ENCODE data around the gene ACTR3.
"Not testable (repeated sequence)": the region's sequence is repeated elsewhere in the genome, so short reads cannot be mapped to it uniquely, and the experiment has no call there.

ACTR3 gene

DNA sequence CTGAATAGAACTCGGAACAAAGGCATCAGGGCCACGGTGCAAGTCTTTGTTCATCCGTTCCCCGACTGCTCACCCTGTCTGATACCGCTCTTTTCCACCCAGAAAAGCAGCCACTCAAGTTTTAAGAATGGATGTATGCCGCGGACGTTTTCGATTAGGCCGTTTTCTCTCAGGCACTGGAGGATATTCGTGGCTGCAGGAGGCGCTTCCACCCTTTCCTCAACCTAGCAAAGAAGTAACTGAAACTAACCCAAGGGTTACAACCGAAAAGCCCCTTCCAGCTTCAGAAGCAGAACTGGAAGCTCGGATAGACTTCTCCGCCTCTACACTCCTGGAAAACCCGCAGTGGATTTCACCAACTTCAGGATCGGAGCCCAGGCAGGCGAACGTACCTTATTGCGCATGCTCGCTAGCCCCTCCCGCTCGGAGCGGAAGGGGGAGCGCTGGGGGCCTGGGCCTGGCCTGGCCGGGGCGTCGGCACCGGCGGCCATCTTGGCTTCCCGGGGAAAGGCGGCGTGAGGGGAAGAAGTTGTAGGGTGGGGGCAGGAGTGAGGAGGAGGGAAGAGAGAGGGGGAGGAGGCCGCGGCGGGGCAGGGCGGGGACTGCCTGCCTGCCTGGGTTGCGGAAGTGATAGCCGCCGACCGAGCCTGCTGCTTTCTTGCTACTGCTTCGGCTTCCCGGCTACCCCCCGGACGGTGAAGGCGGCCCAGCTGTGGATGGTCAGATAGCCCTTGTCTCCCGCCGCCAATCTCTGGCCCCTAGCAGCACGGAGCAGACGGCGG lies at the start of gene ACTR3:
ACTR3 (plus strand) TSS at position 619 of the 782 bp plus-strand sequence. CDS start 191 bp downstream, outside the sequence.
- Mint-ChIP-seq H3K27me3 (no peaks in the 10 kb centered on the region), H3K9me3 (no peaks in the 10 kb centered on the region), H3K36me3 (peaks cover 33 to 65% of the 10 kb centered on the region in 2 donors), H3K4me3 (peak within 1 kb of the TSS; percentile 97 to 98), H3K27ac (peak within 1 kb of the TSS; percentile 99), H3K4me1 (peaks cover 43 to 65% of the 10 kb centered on the region in 2 donors)
- DNase-seq (peak; percentile 100), ATAC-seq (replicated peaks) (peak; percentile 71 to 80)

DNA sequence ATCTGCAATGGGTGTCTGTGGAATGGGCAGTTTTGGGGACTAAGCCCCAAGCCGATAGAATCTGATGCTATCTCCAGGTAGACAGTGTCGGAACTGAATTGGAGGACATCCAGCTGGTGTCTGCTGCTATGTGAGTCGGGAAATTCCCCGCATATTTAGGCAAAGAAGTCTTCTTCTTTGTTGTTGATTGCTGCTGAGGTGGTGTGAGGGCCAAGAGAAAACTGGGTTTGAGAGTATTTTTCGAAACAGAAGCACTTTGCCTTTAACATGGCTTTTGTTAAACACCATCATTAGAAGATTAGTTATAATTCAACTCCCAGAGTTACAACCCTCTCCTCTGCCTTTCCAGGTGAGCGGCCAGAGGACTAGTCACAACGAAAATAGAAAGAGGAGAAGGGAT lies 49.4 kb upstream of the ACTR3 start:
- Mint-ChIP-seq H3K4me3 (no peak overlapping the region), H3K36me3 (peaks cover 8 to 19% of the 10 kb centered on the region in 2 donors), H3K27ac (no peak overlapping the region), H3K4me1 (peaks cover 4 to 5% of the 10 kb centered on the region in 2 donors), H3K9me3 (peaks cover 0 to 2% of the 10 kb centered on the region in 2 donors), H3K27me3 (no peaks in the 10 kb centered on the region)
- ATAC-seq (replicated peaks) = no peak
- DNase-seq = no peak

DNA sequence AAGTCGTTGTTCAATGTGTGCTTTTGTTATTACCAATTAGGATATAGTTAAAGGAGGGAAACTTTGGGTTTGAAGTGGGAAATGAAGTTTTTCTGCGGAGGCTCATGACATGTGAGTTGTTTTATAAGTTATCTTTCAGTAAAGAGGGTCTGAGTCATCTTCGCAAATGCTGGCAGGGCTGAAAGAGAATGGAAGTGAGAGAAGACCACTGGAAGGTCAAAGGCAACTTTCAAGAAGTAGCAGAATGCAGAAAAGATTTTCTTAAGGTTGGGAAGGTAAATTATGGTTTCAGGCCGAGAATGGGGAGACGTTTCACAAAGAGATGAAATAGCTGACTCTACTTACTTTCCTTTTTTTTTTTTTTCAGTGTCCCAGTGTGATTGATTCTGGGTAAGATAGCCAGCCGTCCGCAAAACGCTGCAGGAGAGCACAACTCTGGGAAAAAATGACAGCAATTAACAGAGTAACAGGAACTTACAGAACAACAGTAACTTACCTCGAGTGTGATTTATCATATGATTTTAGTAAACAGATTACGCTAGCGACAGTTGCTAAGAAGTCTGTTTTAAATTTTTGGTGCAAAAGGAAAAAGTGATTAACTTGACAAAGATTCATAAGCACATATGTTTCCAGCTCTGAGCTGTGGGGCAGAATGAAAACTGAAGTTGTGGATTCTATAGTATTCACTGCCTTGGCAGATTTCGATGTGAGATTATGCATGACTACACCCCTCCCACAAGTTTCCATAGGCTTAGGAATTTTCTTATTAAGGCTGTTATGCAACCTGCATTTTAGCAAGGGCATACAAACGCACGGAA lies 46.8 kb upstream of the ACTR3 start:
- H3K27me3 Mint-ChIP-seq = no peaks in the 10 kb centered on the region
- peaks cover 4 to 5% of the 10 kb centered on the region in 2 donors for H3K4me1 Mint-ChIP-seq
- peaks cover 4 to 6% of the 10 kb centered on the region in 2 donors for H3K9me3 Mint-ChIP-seq
- DNase-seq (no peak), ATAC-seq (replicated peaks) (no peak)
- H3K4me3 Mint-ChIP-seq = no peak overlapping the region
- H3K36me3 Mint-ChIP-seq = peaks cover 14 to 30% of the 10 kb centered on the region in 2 donors
- no peak overlapping the region for H3K27ac Mint-ChIP-seq

DNA sequence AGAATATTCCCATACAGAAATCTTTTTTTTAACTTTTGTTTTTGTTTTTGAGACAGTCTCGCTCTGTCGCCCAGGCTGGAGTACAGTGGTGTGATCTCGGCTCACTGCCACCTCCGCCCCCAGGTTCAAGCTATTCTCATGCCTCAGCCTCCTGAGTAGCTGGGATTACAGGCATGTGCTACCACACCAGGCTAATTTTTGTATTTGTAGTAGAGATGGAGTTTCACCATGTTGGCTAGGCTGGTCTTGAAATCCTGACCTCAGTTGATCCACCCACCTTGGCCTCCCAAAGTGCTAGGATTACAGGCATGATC lies 46.2 kb upstream of the ACTR3 start:
- H3K4me1 Mint-ChIP-seq; H3K4me3 Mint-ChIP-seq; H3K9me3 Mint-ChIP-seq; H3K27me3 Mint-ChIP-seq; ATAC-seq (replicated peaks); H3K27ac Mint-ChIP-seq; DNase-seq: not testable (repeated sequence)
- H3K36me3 Mint-ChIP-seq = peaks cover 14 to 30% of the 10 kb centered on the region in 2 donors

DNA sequence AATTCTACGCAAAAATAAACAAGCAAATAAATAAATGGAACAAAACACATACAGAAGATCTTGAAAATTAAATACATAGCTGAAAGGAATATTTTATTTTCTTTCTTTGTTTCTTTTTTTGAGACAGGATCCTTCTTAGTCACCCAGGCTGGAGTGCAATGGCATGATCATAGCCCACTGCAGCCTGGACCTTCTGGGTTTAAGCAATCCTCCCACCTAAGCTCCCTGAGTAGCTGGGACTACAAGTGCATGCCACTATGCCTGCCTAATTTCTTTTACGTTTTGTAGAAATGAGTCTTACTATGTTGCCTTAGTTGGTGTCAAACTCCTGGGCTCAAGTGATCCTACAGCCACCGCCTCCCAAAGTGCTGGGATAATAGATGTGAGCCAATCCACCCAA lies 44.6 kb upstream of the ACTR3 start:
- no peak overlapping the region for H3K4me3 Mint-ChIP-seq
- no peak for ATAC-seq (replicated peaks)

DNA sequence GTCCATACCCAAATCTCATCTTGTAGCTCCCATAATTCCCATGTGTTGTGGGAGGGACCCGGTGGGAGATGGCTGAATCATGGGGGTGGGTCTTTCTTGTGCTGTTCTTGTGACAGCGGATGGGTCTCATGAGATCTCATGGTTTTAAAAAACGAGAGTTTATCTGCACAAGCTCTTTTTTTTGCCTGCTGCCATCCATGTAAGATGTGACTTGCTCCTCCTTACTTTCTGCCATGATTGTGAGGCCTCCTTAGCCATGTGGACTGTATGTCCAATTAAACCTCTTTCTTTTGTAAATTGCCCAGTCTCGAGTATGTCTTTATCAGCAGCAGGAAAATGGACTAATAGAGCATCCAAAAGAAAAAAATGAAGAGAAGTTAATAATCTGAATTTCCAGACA lies 44.1 kb upstream of the ACTR3 start:
- not testable (repeated sequence) for DNase-seq; H3K9me3 Mint-ChIP-seq; H3K4me3 Mint-ChIP-seq; H3K27ac Mint-ChIP-seq; ATAC-seq (replicated peaks); H3K4me1 Mint-ChIP-seq; H3K27me3 Mint-ChIP-seq
- H3K36me3 Mint-ChIP-seq = peaks cover 12 to 30% of the 10 kb centered on the region in 2 donors

More for the DNA sequence above, 44.6 kb upstream of the ACTR3 start:
- Mint-ChIP-seq H3K9me3 (peaks cover 4 to 6% of the 10 kb centered on the region in 2 donors), H3K4me1 (peaks cover 4% of the 10 kb centered on the region in 2 donors), H3K27me3 (no peaks in the 10 kb centered on the region), H3K36me3 (peaks cover 12 to 30% of the 10 kb centered on the region in 2 donors), H3K27ac (no peak overlapping the region)
- no peak for DNase-seq

DNA sequence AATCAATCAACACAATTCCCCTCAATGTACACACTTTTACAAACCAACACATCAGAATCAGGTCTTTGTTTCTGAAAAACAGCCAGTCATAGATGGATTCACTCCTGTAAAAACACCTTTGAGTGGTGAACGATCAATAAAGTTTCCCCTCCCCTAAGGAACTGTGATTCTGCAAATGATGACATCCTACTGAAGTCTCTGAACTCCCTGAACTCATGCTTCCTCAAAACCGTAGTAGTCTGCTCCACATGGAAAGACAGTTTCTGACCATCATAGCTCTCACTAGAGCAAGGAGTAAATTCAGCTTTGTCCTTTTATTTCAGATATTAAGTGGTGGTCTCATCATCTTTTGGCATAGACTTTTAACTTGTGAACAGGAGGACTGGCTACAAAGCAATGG lies 43.5 kb upstream of the ACTR3 start:
- DNase-seq = no peak
- ATAC-seq (replicated peaks) = no peak
- no peaks in the 10 kb centered on the region for H3K27me3 Mint-ChIP-seq
- H3K9me3 Mint-ChIP-seq = peaks cover 4 to 6% of the 10 kb centered on the region in 2 donors
- H3K27ac Mint-ChIP-seq = no peak overlapping the region
- H3K36me3 Mint-ChIP-seq = peaks cover 12 to 30% of the 10 kb centered on the region in 2 donors
- peaks cover 7 to 8% of the 10 kb centered on the region in 2 donors for H3K4me1 Mint-ChIP-seq
- H3K4me3 Mint-ChIP-seq = no peak overlapping the region

DNA sequence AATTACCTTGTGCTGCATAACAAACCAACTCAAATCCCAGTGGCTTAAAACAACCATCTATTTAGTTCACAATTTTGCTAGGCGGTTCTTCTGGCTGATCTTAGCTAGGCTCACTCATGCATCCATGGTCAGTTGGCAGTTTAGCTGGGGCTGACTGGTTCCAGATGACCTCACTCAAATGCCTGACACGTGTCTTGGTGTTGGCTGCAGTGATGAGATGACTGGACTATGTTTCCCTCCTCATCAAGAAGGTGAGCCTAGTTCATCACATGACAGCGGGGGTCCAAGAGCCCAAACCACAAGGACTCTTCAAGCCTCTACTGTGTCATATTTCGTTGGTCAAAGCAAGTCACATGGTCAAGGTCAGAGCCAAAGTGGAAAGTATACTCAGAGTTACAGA lies 42.7 kb upstream of the ACTR3 start:
- peaks cover 7 to 8% of the 10 kb centered on the region in 2 donors for H3K4me1 Mint-ChIP-seq
- H3K36me3 Mint-ChIP-seq = peaks cover 12 to 30% of the 10 kb centered on the region in 2 donors
- H3K4me3 Mint-ChIP-seq = no peak overlapping the region
- H3K27ac Mint-ChIP-seq = no peak overlapping the region
- H3K27me3 Mint-ChIP-seq = no peaks in the 10 kb centered on the region
- DNase-seq (no peak), ATAC-seq (replicated peaks) (peak in 1 of 2 donors; percentile 31)
- peaks cover 4 to 6% of the 10 kb centered on the region in 2 donors for H3K9me3 Mint-ChIP-seq

DNA sequence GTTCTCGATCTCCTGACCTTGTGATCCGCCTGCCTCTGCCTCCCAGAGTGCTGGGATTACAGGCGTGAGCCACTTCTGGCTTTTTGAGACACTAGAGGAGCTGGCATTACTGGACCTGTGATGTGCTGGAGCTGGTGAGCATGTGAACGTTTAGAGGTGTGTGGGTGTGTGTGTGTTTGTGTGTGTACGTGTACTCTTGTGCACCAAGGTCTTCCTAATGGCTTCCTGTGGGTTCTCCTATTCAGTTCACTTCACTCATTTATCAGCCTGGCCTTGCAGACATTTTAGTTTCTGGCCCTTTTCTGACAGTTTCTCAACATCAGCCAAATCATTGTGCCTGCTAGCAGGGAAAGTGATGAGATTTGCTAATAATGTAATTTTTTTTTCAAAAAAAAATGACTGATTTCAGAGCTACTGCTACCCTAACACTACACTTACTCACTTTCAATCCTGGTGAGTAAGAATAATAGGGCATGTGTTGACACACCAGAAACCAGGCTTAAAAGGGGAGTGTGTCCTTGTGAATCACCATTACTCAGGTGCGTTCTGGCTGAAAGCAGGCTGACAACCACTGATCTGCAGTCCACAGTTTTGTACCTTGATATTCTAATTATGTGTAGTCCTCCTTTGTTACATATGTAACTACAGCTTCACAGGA lies 41.0 kb upstream of the ACTR3 start:
- Mint-ChIP-seq H3K9me3 (peaks cover 4 to 6% of the 10 kb centered on the region in 2 donors), H3K27me3 (no peaks in the 10 kb centered on the region), H3K4me1 (peaks cover 9 to 19% of the 10 kb centered on the region in 2 donors), H3K4me3 (no peak overlapping the region), H3K36me3 (peaks cover 12 to 21% of the 10 kb centered on the region in 2 donors), H3K27ac (no peak overlapping the region)
- DNase-seq = no peak
- peak; percentile 62 to 73 for ATAC-seq (replicated peaks)

DNA sequence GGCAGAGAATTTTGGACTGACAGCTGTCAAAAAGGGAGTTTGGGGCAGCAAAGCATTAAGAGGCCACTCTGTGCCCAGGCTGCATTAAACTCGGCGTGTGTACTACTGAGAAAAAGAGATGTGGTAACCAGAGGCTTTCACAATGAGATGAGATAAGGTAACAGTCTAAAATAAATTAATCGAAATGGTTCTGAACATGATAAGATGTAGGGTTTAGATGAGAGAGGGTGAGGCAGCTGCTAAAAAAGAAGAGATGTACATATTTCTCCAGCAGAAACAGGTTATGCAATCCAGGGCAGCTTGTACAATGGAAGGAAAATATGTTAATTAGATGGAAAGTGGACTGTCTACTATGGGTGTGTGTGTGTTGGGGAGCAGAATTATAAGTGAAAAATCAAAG lies 39.2 kb upstream of the ACTR3 start:
- Mint-ChIP-seq H3K27me3 (no peaks in the 10 kb centered on the region), H3K36me3 (peaks cover 7 to 9% of the 10 kb centered on the region in 2 donors), H3K4me3 (no peak overlapping the region), H3K27ac (no peak overlapping the region), H3K9me3 (peaks cover 4% of the 10 kb centered on the region in 2 donors), H3K4me1 (peaks cover 18 to 34% of the 10 kb centered on the region in 2 donors)
- ATAC-seq (replicated peaks) (no peak), DNase-seq (no peak)

DNA sequence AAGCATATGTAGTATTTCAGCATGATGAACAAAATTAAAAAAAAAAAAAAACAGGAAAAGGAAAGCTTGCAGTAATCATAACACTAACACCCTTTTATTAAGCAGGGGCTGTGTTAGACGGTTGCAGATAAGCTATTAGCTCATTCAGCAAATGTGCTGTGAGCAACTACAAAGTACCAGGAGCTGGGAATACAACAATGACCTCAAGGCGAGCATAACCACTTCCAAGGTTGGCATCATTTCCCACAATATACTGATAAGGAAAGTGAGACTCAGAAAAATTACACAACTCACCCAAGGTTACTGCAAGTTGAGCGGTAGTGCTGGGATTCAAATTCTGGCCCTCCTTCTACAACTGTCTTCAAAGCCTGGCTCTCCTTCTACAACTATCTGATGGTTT lies 38.2 kb upstream of the ACTR3 start:
- H3K36me3 Mint-ChIP-seq = no peaks in the 10 kb centered on the region
- no peak for ATAC-seq (replicated peaks)
- no peak for DNase-seq
- H3K4me1 Mint-ChIP-seq = peaks cover 20 to 42% of the 10 kb centered on the region in 2 donors
- no peaks in the 10 kb centered on the region for H3K27me3 Mint-ChIP-seq
- H3K27ac Mint-ChIP-seq = no peak overlapping the region
- H3K9me3 Mint-ChIP-seq = no peaks in the 10 kb centered on the region
- no peak overlapping the region for H3K4me3 Mint-ChIP-seq

DNA sequence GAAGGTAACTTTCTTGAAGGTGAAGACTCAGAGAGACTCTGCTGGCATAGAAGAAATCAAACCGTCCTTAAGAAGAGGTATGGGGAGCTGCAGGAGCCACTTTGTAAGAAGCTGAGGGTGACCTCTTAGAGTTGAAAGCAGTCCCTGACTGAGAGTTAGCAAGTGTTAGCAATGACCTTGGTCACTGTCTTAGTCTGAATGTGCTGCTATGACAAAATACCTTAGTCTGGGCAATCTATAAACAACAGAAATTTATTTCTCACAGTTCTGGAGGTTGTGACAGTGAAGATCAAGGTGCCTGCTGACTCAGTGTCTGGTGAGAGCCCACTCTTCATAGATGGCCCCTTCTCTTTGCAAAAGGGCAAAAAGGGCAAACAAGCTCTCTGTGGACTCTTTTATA lies 35.7 kb upstream of the ACTR3 start:
- no peaks in the 10 kb centered on the region for H3K27me3 Mint-ChIP-seq
- H3K36me3 Mint-ChIP-seq = peaks cover 0 to 6% of the 10 kb centered on the region in 2 donors
- H3K4me1 Mint-ChIP-seq = peaks cover 38 to 66% of the 10 kb centered on the region in 2 donors
- no peak overlapping the region for H3K4me3 Mint-ChIP-seq
- no peak overlapping the region for H3K27ac Mint-ChIP-seq
- peaks cover 4 to 5% of the 10 kb centered on the region in 2 donors for H3K9me3 Mint-ChIP-seq
- no peak for DNase-seq
- ATAC-seq (replicated peaks) = no peak

DNA sequence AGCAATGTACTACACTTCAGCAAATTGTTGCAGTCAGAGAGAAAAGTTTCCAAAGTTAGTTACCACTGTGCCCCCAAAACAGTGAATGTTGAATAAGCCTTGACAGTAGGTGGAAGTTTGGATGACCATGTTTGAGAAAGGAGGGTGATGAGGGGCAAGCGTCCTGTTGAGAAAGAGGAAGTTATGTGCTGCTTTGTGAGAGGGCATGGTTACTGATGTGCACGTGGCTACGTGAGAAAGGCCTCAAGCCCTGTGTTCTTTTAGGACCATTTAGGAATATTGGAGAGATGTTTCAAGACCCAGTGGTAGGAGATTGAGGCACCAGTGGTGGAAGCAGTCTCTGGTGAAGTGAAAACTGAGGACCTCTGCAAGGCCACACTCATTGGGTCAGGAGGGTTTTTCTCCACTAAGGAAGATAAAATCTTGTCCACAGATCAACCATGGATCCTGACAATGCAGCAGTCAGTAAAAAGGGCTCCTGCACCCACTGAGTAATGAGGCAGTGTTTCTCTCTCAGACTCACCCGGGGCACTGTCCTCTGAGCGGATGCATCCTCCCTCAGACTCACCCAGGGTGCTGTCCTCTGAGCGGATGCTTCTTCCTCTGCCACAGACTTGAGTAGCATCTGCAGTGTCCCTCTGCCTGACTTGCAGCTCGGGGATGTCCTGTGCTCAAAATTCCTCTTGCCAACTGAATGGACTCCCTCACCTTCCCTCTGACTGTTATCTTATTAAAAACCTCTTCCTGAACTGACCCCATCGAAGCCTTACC lies 34.7 kb upstream of the ACTR3 start:
- Mint-ChIP-seq H3K27me3 (no peaks in the 10 kb centered on the region), H3K9me3 (peaks cover 4 to 5% of the 10 kb centered on the region in 2 donors), H3K27ac (peak overlapping the region; percentile 27), H3K4me3 (no peak overlapping the region), H3K36me3 (peaks cover 0 to 6% of the 10 kb centered on the region in 2 donors), H3K4me1 (peaks cover 40 to 74% of the 10 kb centered on the region in 2 donors)
- ATAC-seq (replicated peaks) (peak; percentile 48 to 57), DNase-seq (no peak)
